ENCODE measurements around the gene RASA3. TPM values are rescaled to one million over a fixed set of nuclear protein-coding genes. Genes with fewer than 3 reads are reported as not detected.

RASA3 gene
- total RNA-seq, 1 experiment from 2014 or later, result 18.6 TPM

DNA sequence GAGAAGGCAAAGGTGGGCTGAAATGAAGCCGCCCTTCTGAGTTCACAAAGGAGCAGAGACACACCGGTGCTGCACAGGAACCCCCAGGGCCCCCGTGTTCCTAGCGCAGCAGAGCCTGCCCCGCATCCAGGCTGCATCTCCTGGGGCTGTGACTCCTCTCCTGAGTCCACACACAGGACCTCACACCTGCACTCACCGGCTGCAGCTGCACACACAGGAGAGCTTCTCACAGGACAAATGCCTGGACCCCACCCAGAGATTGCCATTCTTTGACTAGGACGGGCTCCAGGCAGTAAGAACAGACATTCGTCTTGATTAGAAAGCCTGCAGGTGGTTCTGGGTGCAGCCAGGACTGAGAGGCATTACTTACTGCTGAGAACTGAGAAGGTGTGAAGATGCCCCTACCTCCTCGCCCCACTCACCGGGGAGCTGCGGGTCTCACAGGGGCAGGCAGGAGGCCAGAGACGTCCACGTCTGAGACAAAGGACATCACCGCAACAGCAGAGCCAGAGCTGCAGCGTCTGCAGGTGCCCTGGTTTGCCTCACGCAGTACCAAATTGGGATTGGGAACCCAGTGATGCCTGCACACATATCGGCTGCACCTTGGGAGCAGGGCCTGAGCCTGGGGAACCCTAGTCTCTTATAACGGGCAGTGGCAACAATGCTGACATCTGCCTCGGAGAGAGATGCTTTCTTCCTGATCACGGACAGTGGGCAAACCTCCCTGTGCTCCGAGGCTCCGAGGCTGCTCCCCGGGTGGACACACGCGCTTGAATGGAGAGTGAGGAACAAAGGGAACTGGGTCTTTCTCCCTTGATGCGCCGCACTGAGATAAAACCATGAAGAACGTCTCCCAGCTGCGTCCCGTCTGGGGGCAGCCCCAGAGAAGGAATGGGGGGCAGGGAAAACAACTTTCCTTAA is 50.4 kb downstream of the RASA3 start:
- Histone ChIP-seq H3K79me2 (ENCODE audit: insufficient read depth, low read length) (peaks cover 26% of the 10 kb centered on the region), H3K4me3 (replicated peaks in 1 of 2; ENCODE audit: low read depth in 1 of 2, low read length in 2 of 2) (no peak overlapping the region), H3K9ac (ENCODE audit: low read length) (no peak overlapping the region), H3K9me2 (ENCODE audit: insufficient read depth) (no peaks in the 10 kb centered on the region), H3K27ac (ENCODE audit: low read depth, low read length) (no peak overlapping the region), H4K20me1 (ENCODE audit: insufficient read depth) (no peaks in the 10 kb centered on the region), H2AFZ (ENCODE audit: low read depth, low read length, poor library complexity, severe bottlenecking) (no peak overlapping the region), H3K4me2 (ENCODE audit: low read length) (no peak overlapping the region), H3K4me1 (ENCODE audit: control insufficient read depth in 1 of 2, insufficient read depth in 2 of 2, low read length in 2 of 2) (peaks cover 13 to 18% of the 10 kb centered on the region in 2 experiments; a peak in 3 of 4 replicates), H3K27me3 (ENCODE audit: insufficient read depth, low read length) (no peaks in the 10 kb centered on the region), H3K9me3 (ENCODE audit: control insufficient read depth in 1 of 2, insufficient read depth in 1 of 2, low read depth in 1 of 2, low read length in 2 of 2) (no peaks in the 10 kb centered on the region), H3K36me3 (ENCODE audit: control insufficient read depth in 1 of 2, insufficient read depth in 2 of 2, low read length in 2 of 2) (no peaks in the 10 kb centered on the region)
- TF ChIP-seq, protein P1, sequence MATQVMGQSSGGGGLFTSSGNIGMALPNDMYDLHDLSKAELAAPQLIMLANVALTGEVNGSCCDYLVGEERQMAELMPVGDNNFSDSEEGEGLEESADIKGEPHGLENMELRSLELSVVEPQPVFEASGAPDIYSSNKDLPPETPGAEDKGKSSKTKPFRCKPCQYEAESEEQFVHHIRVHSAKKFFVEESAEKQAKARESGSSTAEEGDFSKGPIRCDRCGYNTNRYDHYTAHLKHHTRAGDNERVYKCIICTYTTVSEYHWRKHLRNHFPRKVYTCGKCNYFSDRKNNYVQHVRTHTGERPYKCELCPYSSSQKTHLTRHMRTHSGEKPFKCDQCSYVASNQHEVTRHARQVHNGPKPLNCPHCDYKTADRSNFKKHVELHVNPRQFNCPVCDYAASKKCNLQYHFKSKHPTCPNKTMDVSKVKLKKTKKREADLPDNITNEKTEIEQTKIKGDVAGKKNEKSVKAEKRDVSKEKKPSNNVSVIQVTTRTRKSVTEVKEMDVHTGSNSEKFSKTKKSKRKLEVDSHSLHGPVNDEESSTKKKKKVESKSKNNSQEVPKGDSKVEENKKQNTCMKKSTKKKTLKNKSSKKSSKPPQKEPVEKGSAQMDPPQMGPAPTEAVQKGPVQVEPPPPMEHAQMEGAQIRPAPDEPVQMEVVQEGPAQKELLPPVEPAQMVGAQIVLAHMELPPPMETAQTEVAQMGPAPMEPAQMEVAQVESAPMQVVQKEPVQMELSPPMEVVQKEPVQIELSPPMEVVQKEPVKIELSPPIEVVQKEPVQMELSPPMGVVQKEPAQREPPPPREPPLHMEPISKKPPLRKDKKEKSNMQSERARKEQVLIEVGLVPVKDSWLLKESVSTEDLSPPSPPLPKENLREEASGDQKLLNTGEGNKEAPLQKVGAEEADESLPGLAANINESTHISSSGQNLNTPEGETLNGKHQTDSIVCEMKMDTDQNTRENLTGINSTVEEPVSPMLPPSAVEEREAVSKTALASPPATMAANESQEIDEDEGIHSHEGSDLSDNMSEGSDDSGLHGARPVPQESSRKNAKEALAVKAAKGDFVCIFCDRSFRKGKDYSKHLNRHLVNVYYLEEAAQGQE (IDR thresholded peaks at IDR 0.05; ENCODE audit: low read depth), result no peak
- TF ChIP-seq POLR2AphosphoS5 (IDR thresholded peaks at IDR 0.05; ENCODE audit: low read depth, low read length), result no peak
- ChIA-PET CTCF (no interaction called here), RAD21 (ENCODE audit: low non-redundant PET in 1 of 2, low total read pairs in 2 of 2, uncharacterized antibody in 2 of 2, unreplicated experiment in 2 of 2) (no interaction called here), POLR2A (interaction anchor here (1.0 kb wide), 1 partner anchor 17 kb away, joined by 3 read pairs; no protein-coding TSS in a partner anchor)
- DNase-seq (ENCODE audit: low read depth, low spot score) (no peak), ATAC-seq (no peak)
- intact Hi-C loops (cut with micrococcal nuclease), result no loop called here
- no TSS peak for BruUV-seq (replicated peaks)

Measured in HCT116 (cell line).